A673 (cell line): ENCODE measurements around the gene MTR. TPM values are rescaled to one million over a fixed set of nuclear protein-coding genes. Genes with fewer than 3 reads are reported as not detected.

Source experiments
- BruUV-seq: library from RNA; stranded (reverse); fragments of 400-500 nt; replicated peaks from 2 replicates; lab custom pipeline; 2021; lab: Mats Ljungman, UMichigan
- CTCF ChIA-PET: fragments of 300-600 bp; sonication (Branson Sonifier 250); formaldehyde crosslinking; loops from one replicate; lab custom pipeline; 2022; ENCODE audit warnings: antibody characterized with exemption; lab: Charles Lee
- POLR2A ChIA-PET: fragments of 300-600 bp; sonication (Branson Sonifier 250); formaldehyde crosslinking; loops from one replicate; lab custom pipeline; 2022; ENCODE audit warnings: antibody characterized with exemption; ENCODE audit not compliant: low non-redundant PET; lab: Charles Lee
- DNase-seq: peaks from one replicate; pipeline ENCODE4 v3.0.0-alpha.2; 2015; ENCODE audit warnings: low spot score
- H3K27ac ChIP-seq: fragments of 200-600 bp; sonication (generic); 2 replicates; pipeline ENCODE4 v1.5.1; 2016; ENCODE audit warnings: mixed run types, low read depth, mild to moderate bottlenecking, mixed read lengths, antibody characterized with exemption, low read length; ENCODE audit not compliant: poor library complexity, severe bottlenecking
- H3K27me3 ChIP-seq: fragments of 200-600 bp; sonication (generic); replicated peaks from 2 replicates; pipeline ENCODE4 v1.6.1; 2017; ENCODE audit warnings: mixed run types, low read depth, mild to moderate bottlenecking, mixed read lengths, antibody characterized with exemption, low read length; ENCODE audit not compliant: insufficient read depth, poor library complexity
- H3K36me3 ChIP-seq: fragments of 200-600 bp; sonication (generic); 2 replicates; pipeline ENCODE4 v1.6.1; 2016; ENCODE audit warnings: mixed run types, mild to moderate bottlenecking, mixed read lengths, antibody characterized with exemption, low read length; ENCODE audit not compliant: insufficient read depth, poor library complexity, severe bottlenecking
- H3K4me1 ChIP-seq: fragments of 200-600 bp; sonication (generic); 2 replicates; pipeline ENCODE4 v1.6.1; 2017; ENCODE audit warnings: mixed run types, mild to moderate bottlenecking, mixed read lengths, antibody characterized with exemption, low read length; ENCODE audit not compliant: insufficient read depth, poor library complexity, severe bottlenecking
- H3K4me3 ChIP-seq: fragments of 200-600 bp; sonication (generic); 2 replicates; pipeline ENCODE4 v1.5.1; 2016; ENCODE audit warnings: low read depth, mixed run types, mild to moderate bottlenecking, mixed read lengths, low read length; ENCODE audit not compliant: poor library complexity, severe bottlenecking
- H3K9me3 ChIP-seq: fragments of 200-600 bp; sonication (generic); 2 replicates; pipeline ENCODE4 v1.6.1; 2016; ENCODE audit warnings: mixed run types, low read depth, mild to moderate bottlenecking, mixed read lengths, antibody characterized with exemption, low read length; ENCODE audit not compliant: poor library complexity, severe bottlenecking
- CTCF ChIP-seq: fragments of 300-800, 200-600 bp; sonication (generic); conservative IDR thresholded peaks from 2 replicates; pipeline ENCODE4 v1.5.1; 2017; ENCODE audit warnings: low read depth, mild to moderate bottlenecking, antibody characterized with exemption, low read length, moderate library complexity, mixed read lengths
- EZH2 ChIP-seq: fragments of 200-600 bp; sonication (generic); IDR thresholded peaks from 2 replicates; pipeline ENCODE4 v1.6.1; 2017; ENCODE audit warnings: borderline replicate concordance, low read depth, mild to moderate bottlenecking, mixed read lengths, antibody characterized with exemption, low read length; ENCODE audit not compliant: poor library complexity, severe bottlenecking
- intact Hi-C: fragments of 100-400 bp; cut with micrococcal nuclease; formaldehyde crosslinking; loops from one replicate; pipeline ENCODE4 v1.10.0; 2022; ENCODE audit not compliant: unreplicated experiment
- total RNA-seq: library from RNA; stranded (reverse); gene quantifications from 2 replicates; pipeline ENCODE4 v1.2.3, GENCODE V29; 2021

MTR gene
- total RNA-seq, 1 experiment from 2014 or later, result 36.0 TPM

- BruUV-seq, result no TSS peak
Observed at GRCh38 chr1:236888903-236889302, 93.8 kb downstream of the MTR start.

GRCh38 chr1:236890152-236891056 is 95.3 kb downstream of the MTR start:
- no peaks in the 10 kb centered on the region for H3K4me1 ChIP-seq
- POLR2A ChIA-PET, result no interaction called here
- H3K27ac ChIP-seq, result no peak overlapping the region
- intact Hi-C loops, result no loop called here
- no peak overlapping the region for H3K4me3 ChIP-seq
- TF ChIP-seq EZH2, result no peak
- TF ChIP-seq CTCF, result no peak
- H3K36me3 ChIP-seq, result no peaks in the 10 kb centered on the region
- no peak for DNase-seq
- no TSS peak for BruUV-seq
- CTCF ChIA-PET, result no interaction called here
- H3K27me3 ChIP-seq, result no peaks in the 10 kb centered on the region
- no peaks in the 10 kb centered on the region for H3K9me3 ChIP-seq

More at GRCh38 chr1:236888903-236889302, 93.8 kb downstream of the MTR start:
- Histone ChIP-seq H3K36me3 (no peaks in the 10 kb centered on the region), H3K27ac (no peak overlapping the region), H3K4me1 (no peaks in the 10 kb centered on the region), H3K9me3 (no peaks in the 10 kb centered on the region), H3K4me3 (no peak overlapping the region), H3K27me3 (no peaks in the 10 kb centered on the region)
- TF ChIP-seq CTCF, result no peak
- no peak for TF ChIP-seq EZH2
- intact Hi-C loops, result no loop called here
- POLR2A ChIA-PET, result no interaction called here
- no peak for DNase-seq
- CTCF ChIA-PET, result no interaction called here

- no TSS peak for BruUV-seq
- H3K27me3 ChIP-seq, result no peaks in the 10 kb centered on the region
- CTCF ChIA-PET, result no interaction called here
- no peak overlapping the region for H3K27ac ChIP-seq
- no peak for DNase-seq
- no peak overlapping the region for H3K4me3 ChIP-seq
- intact Hi-C loops, result no loop called here
- no peaks in the 10 kb centered on the region for H3K4me1 ChIP-seq
- POLR2A ChIA-PET, result no interaction called here
- TF ChIP-seq CTCF (no peak), EZH2 (no peak)
- no peaks in the 10 kb centered on the region for H3K9me3 ChIP-seq
- no peaks in the 10 kb centered on the region for H3K36me3 ChIP-seq
Observed at GRCh38 chr1:236893626-236894545, 98.8 kb downstream of the MTR start.
